SU-DHL-6 (cell line): Measurements from ENCODE around the gene ADGRG1.

ENCODE experiments used
- H2AFZ ChIP-seq: fragments of 200-600 bp; sonication (generic); 2 replicates; pipeline ENCODE4 v1.6.1; 2014; ENCODE audit warnings: low read depth, mild to moderate bottlenecking, moderate library complexity, mixed read lengths, antibody characterized with exemption, low read length; ENCODE audit not compliant: severe bottlenecking
- H3F3A ChIP-seq: fragments of 200-600 bp; shearing (Covaris generic); 2 replicates; pipeline ENCODE4 v1.6.0; 2016; ENCODE audit warnings: antibody characterized with exemption, mild to moderate bottlenecking; ENCODE audit not compliant: insufficient read depth
- H3K27ac ChIP-seq: fragments of 200-600 bp; sonication (generic); 2 replicates; pipeline ENCODE4 v1.5.1; 2016; ENCODE audit warnings: low read depth, mild to moderate bottlenecking, low read length, moderate library complexity, mixed read lengths
- H3K27me3 ChIP-seq: fragments of 200-600 bp; sonication (generic), shearing (Covaris generic); 2 replicates; pipeline ENCODE4 v1.6.0; 2014; ENCODE audit warnings: mild to moderate bottlenecking, low read length
- H3K36me3 ChIP-seq: fragments of 200-600 bp; sonication (generic); 2 replicates; pipeline ENCODE4 v1.6.1; 2014; ENCODE audit warnings: mild to moderate bottlenecking, low read length, mixed read lengths
- H3K4me2 ChIP-seq: fragments of 300-600, 200-600 bp; shearing (Covaris generic), sonication (generic); 2 replicates; pipeline ENCODE4 v1.6.0; 2014; ENCODE audit warnings: low read length, low read depth, mild to moderate bottlenecking; ENCODE audit not compliant: poor library complexity, severe bottlenecking
- H3K4me3 ChIP-seq: fragments of 200-600 bp; sonication (generic); 2 replicates; pipeline ENCODE4 v1.5.1; 2014; ENCODE audit warnings: antibody characterized with exemption, low read length, mild to moderate bottlenecking, mixed read lengths; ENCODE audit not compliant: insufficient read depth, poor library complexity, severe bottlenecking
- H3K79me2 ChIP-seq: fragments of 200-600 bp; sonication (generic); 2 replicates; pipeline ENCODE4 v1.6.1; 2014; ENCODE audit warnings: mild to moderate bottlenecking, low read length, moderate library complexity; ENCODE audit not compliant: insufficient read depth
- H3K9ac ChIP-seq: fragments of 200-600 bp; sonication (generic); 2 replicates; pipeline ENCODE4 v1.7.0; 2014; ENCODE audit warnings: mild to moderate bottlenecking, low read length
- H3K9me2 ChIP-seq: fragments of 200-600 bp; sonication (generic); replicated peaks from 2 replicates; pipeline ENCODE4 v1.6.1; 2014; ENCODE audit warnings: low read length; ENCODE audit not compliant: insufficient read depth
- H3K9me3 ChIP-seq: fragments of 200-600 bp; sonication (generic); 2 replicates; pipeline ENCODE4 v1.6.1; 2014; ENCODE audit warnings: low read length, mixed read lengths; ENCODE audit not compliant: insufficient read depth
- H4K20me1 ChIP-seq: fragments of 200-600 bp; sonication (generic); 2 replicates; pipeline ENCODE4 v1.6.1; 2014; ENCODE audit warnings: low read depth, mild to moderate bottlenecking, antibody characterized with exemption, low read length, moderate library complexity, mixed read lengths
- EZH2phosphoT487 ChIP-seq: fragments of 200-600 bp; sonication (generic), shearing (Covaris generic); conservative IDR thresholded peaks from 2 replicates; pipeline ENCODE4 v1.6.1; 2018; ENCODE audit warnings: mild to moderate bottlenecking, antibody characterized with exemption, low read length, moderate library complexity, mixed read lengths
- TF ChIP-seq, protein P1 (sequence below): fragments of 200-600 bp; sonication (generic); IDR thresholded peaks from one replicate; pipeline ENCODE4 v1.5.1; 2017; ENCODE audit warnings: antibody characterized with exemption, mild to moderate bottlenecking, low read length, moderate library complexity; ENCODE audit not compliant: insufficient read depth, poor library complexity, severe bottlenecking

The ADGRG1 gene

DNA sequence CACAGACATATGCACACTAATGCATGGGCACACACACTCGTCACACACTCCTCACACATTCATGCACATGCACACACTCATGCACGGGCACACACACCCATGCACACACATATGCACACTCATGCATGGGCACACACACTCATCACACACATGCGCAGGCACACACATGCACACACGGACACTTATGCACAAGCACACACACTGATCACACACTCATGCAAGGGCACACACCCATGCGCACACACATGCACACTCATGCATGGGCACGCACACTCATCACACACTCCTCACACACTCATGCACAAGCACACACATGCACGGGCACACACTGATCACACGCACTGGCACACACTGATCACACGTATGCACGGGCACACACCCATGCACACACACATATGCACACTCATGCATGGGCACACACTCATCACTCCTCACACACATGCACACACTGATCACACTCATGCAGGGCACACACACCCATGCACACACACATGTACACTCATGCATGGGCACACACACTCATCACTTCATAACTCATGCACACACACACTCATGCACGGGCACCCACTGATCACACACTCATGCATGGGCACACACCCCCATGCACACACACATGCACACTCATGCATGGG is 16.1 kb downstream of the ADGRG1 start:
- Histone ChIP-seq H3K4me3 (no peak overlapping the region), H3K27ac (no peak overlapping the region), H3K79me2 (no peaks in the 10 kb centered on the region), H3K36me3 (no peaks in the 10 kb centered on the region), H3F3A (no peaks in the 10 kb centered on the region), H3K4me2 (no peak overlapping the region), H3K9ac (no peak overlapping the region), H3K9me3 (no peaks in the 10 kb centered on the region), H3K9me2 (no peaks in the 10 kb centered on the region), H4K20me1 (no peaks in the 10 kb centered on the region), H2AFZ (no peak overlapping the region), H3K27me3 (no peaks in the 10 kb centered on the region)
- TF ChIP-seq, protein P1, sequence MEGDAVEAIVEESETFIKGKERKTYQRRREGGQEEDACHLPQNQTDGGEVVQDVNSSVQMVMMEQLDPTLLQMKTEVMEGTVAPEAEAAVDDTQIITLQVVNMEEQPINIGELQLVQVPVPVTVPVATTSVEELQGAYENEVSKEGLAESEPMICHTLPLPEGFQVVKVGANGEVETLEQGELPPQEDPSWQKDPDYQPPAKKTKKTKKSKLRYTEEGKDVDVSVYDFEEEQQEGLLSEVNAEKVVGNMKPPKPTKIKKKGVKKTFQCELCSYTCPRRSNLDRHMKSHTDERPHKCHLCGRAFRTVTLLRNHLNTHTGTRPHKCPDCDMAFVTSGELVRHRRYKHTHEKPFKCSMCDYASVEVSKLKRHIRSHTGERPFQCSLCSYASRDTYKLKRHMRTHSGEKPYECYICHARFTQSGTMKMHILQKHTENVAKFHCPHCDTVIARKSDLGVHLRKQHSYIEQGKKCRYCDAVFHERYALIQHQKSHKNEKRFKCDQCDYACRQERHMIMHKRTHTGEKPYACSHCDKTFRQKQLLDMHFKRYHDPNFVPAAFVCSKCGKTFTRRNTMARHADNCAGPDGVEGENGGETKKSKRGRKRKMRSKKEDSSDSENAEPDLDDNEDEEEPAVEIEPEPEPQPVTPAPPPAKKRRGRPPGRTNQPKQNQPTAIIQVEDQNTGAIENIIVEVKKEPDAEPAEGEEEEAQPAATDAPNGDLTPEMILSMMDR: no peak
- no peak for TF ChIP-seq EZH2phosphoT487

DNA sequence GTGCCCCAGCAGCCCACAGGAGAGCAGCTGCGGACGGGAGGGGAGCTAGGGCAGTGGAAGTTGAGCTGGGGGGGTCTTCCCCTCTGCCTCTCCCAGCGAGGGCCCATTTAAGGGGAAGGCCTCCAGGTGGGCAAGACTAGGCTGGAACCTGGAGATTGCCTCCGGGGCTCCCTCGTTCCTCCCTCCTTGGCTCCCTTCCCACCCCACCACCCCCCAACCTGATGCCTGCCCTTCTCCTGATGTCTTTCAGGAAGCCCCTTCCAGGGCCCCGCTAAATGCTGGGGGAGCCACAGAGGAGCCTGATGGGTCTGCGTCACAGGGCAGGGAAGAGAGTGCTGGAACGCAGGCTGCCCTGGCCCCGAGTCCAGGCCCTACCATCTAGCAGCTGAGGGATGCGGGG is 16.7 kb downstream of the ADGRG1 start:
- no peaks in the 10 kb centered on the region for H3K9me3 ChIP-seq
- no peaks in the 10 kb centered on the region for H4K20me1 ChIP-seq
- H3K9ac ChIP-seq: no peak overlapping the region
- H3K27me3 ChIP-seq: no peaks in the 10 kb centered on the region
- H3K9me2 ChIP-seq: no peaks in the 10 kb centered on the region
- no peaks in the 10 kb centered on the region for H3K36me3 ChIP-seq
- H3K4me3 ChIP-seq: no peak overlapping the region
- H3K79me2 ChIP-seq: no peaks in the 10 kb centered on the region
- H3K27ac ChIP-seq: no peak overlapping the region
- no peaks in the 10 kb centered on the region for H3F3A ChIP-seq
- no peak overlapping the region for H3K4me2 ChIP-seq
- TF ChIP-seq, protein P1: no peak
- no peak for TF ChIP-seq EZH2phosphoT487
- no peak overlapping the region for H2AFZ ChIP-seq

DNA sequence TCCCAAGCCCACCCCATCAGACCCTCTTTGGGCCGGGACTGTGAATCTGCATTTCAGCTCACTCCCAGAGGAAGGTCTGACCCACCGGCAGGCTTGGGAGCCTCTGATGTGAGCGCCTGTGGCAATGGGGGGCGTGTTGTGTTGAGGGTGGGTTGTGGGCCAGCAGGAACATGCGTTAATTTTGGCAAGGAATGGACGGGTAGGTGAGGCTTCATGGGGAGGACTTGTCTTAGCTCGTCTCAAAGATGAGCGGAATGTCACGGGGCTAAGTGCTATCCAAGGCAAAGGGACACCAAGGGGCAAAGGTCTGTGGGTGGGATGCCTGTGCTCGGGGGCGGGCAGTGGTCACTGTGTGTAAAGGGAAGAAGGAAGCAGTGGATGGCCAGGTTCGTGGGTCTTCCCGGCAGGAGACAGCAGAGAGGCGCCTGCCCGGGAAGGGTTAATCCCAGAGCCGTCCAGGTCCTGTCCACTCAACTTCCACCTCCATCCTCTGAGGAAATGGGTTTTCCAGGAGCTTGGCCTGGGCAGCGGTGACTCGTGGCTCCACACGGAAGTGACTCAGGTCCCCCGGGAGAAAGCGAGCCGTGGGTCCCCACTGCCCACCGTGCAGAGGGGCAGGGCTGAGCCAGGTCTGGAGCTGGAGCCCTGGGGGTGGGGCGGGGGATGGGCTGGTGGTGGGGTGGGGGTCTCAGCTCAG is 17.4 kb downstream of the ADGRG1 start:
- no peaks in the 10 kb centered on the region for H3K9me3 ChIP-seq
- H3K4me2 ChIP-seq: no peak overlapping the region
- TF ChIP-seq, protein P1: no peak
- TF ChIP-seq EZH2phosphoT487: no peak
- H3K27me3 ChIP-seq: no peaks in the 10 kb centered on the region
- no peak overlapping the region for H3K9ac ChIP-seq
- H3K27ac ChIP-seq: no peak overlapping the region
- no peaks in the 10 kb centered on the region for H3K79me2 ChIP-seq
- H3K9me2 ChIP-seq: no peaks in the 10 kb centered on the region
- H3K36me3 ChIP-seq: no peaks in the 10 kb centered on the region
- no peaks in the 10 kb centered on the region for H3F3A ChIP-seq
- no peaks in the 10 kb centered on the region for H4K20me1 ChIP-seq
- H3K4me3 ChIP-seq: no peak overlapping the region
- H2AFZ ChIP-seq: no peak overlapping the region
